ENCODE results near the gene FLT3LG. TPM values are rescaled to one million over a fixed set of nuclear protein-coding genes. Genes with fewer than 3 reads are reported as not detected.
A peak's percentile ranks its signal among the peaks of the same experiment; 100 is the strongest.

The FLT3LG gene
- total and polyA plus RNA-seq, 9 of the 15 experiments (the other 6 are each of a cell fraction or from before 2014, with no cell fraction given) = 0.31 to 6.4 (median 1.1) TPM

GRCh38 chr19:49491804-49492572 lies 18.0 kb downstream of the FLT3LG start (continued):
- no peak for TF ChIP-seq CREB3 (tag; conservative IDR thresholded peaks at IDR 0.05; ENCODE audit: low read depth)
- TF ChIP-seq NR2C2 (CRISPR knock-in tag; IDR thresholded peaks at IDR 0.05) = no peak
- no peak for TF ChIP-seq NR2C2 (tag; IDR thresholded peaks at IDR 0.05)
- no peak for TF ChIP-seq TCF7L2 (IDR thresholded peaks at IDR 0.05; ENCODE audit: low read depth, low read length)
- TF ChIP-seq ZNF584 (CRISPR knock-in tag; IDR thresholded peaks at IDR 0.05; ENCODE audit: low read depth) = no peak
- no peak for TF ChIP-seq LEF1 (IDR thresholded peaks at IDR 0.05)
- TF ChIP-seq CHCHD3 (CRISPR knock-in tag; IDR thresholded peaks at IDR 0.05) = 0 out of 2 replicates have a peak, but pooled peaks have one; percentile 65
- TF ChIP-seq ZNF551 (CRISPR knock-in tag; IDR thresholded peaks at IDR 0.05) = peak; percentile 43; the same call in 1 of the 2 replicates
- TF ChIP-seq ZKSCAN8 (CRISPR knock-in tag; IDR thresholded peaks at IDR 0.05) = no peak
- no peak for TF ChIP-seq CREB1 (IDR thresholded peaks at IDR 0.05)
- no peak for TF ChIP-seq CREB1 (CRISPR knock-in tag; IDR thresholded peaks at IDR 0.05)
- no peak for TF ChIP-seq ZNF395 (CRISPR knock-in tag; IDR thresholded peaks at IDR 0.05)
- TF ChIP-seq POLR2G (IDR thresholded peaks at IDR 0.05; ENCODE audit: low read depth, low read length) = peak; percentile 46; the same call in 1 of the 2 replicates
- TF ChIP-seq BRD4 (IDR thresholded peaks at IDR 0.05) = no peak
- no peak for TF ChIP-seq SMAD2 (IDR thresholded peaks at IDR 0.05; ENCODE audit: low read depth, low read length)
- no peak for TF ChIP-seq FIP1L1 (IDR thresholded peaks at IDR 0.05; ENCODE audit: low read depth, low read length, poor library complexity, severe bottlenecking)
- no peak for TF ChIP-seq MBD2 (IDR thresholded peaks at IDR 0.05; ENCODE audit: borderline replicate concordance, low read depth)
- TF ChIP-seq RBM14 (IDR thresholded peaks at IDR 0.05; ENCODE audit: borderline replicate concordance, insufficient read depth, low read depth, low read length) = no peak
- no peak for TF ChIP-seq GTF2A2 (tag; IDR thresholded peaks at IDR 0.05)
- TF ChIP-seq GTF2F1 (IDR thresholded peaks at IDR 0.05; ENCODE audit: low read depth, low read length) = no peak
- TF ChIP-seq ZBED1 (IDR thresholded peaks at IDR 0.05) = 0 out of 2 replicates have a peak, but pooled peaks have one; percentile 34
- no peak for TF ChIP-seq RCOR1 (IDR thresholded peaks at IDR 0.05; ENCODE audit: borderline replicate concordance in 1 of 2, low read depth in 2 of 2, low read length in 2 of 2)
- no peak for TF ChIP-seq E4F1 (CRISPR knock-in tag; IDR thresholded peaks at IDR 0.05; ENCODE audit: borderline replicate concordance)
- TF ChIP-seq ZBTB1 (CRISPR knock-in tag; IDR thresholded peaks at IDR 0.05; ENCODE audit: borderline replicate concordance, low read depth) = no peak
- no peak for TF ChIP-seq ASH1L (IDR thresholded peaks at IDR 0.05; ENCODE audit: borderline replicate concordance, low read depth, partially characterized antibody)
